Body of pancreas (tissue), 4 donors: ENCODE measurements around the gene KLF7. TPM values are rescaled to one million over a fixed set of nuclear protein-coding genes. Genes with fewer than 3 reads are reported as not detected.

ENCODE experiments used
- ATAC-seq: fragments of 150-250 bp; one replicate; pipeline ENCODE4 v1.9.1; 2016
- DNase-seq, 4 donors: peaks; one replicate each; pipeline ENCODE4 v3.0.0-alpha.2; 2019
- H3K27ac ChIP-seq, 4 donors: fragments of 200-600 bp; sonication (generic); 1 replicate in 3 of 4; 2 replicates in 1 of 4; pipeline versions ENCODE4 v1.5.1 to v1.6.1; 2016 to 2019; ENCODE audit warnings: mild to moderate bottlenecking in 1 of 4, mixed read lengths in 1 of 4, moderate library complexity in 1 of 4
- H3K27me3 ChIP-seq, 2 donors: fragments of 200-600 bp; sonication (generic); one replicate each; pipeline ENCODE4 v1.6.0; 2016; ENCODE audit warnings: mild to moderate bottlenecking in 1 of 2
- H3K36me3 ChIP-seq, 2 donors: fragments of 200-600 bp; sonication (generic); replicated peaks in 1 of 2; 2 replicates each; pipeline ENCODE4 v1.5.1; 2016; ENCODE audit warnings: low read depth in 2 of 2; ENCODE audit not compliant: insufficient read depth in 1 of 2
- H3K4me1 ChIP-seq: fragments of 200-600 bp; sonication (generic); one replicate; pipeline ENCODE4 v1.6.0; 2016
- H3K4me3 ChIP-seq, 2 donors: fragments of 200-600 bp; sonication (generic); 1 replicate in 1 of 2; 2 replicates in 1 of 2; pipeline ENCODE4 v1.5.1; 2016 to 2019
- H3K9me3 ChIP-seq, 3 donors: fragments of 200-600 bp; sonication (generic); 1 replicate in 2 of 3; 2 replicates in 1 of 3; pipeline ENCODE4 v1.5.1; 2016
- POLR2A ChIP-seq, 3 donors: fragments of 450-650 bp; IDR thresholded peaks; one replicate each; pipeline ENCODE4 v1.6.1; 2016; ENCODE audit warnings: antibody characterized with exemption in 3 of 3, mild to moderate bottlenecking in 2 of 3
- WGBS, 2 donors: methylation state at CpG; one replicate each; pipeline ENCODE4 v1.1.5; 2017; 5-methylcytosine and 5-hydroxymethylcytosine counted together
- intact Hi-C: fragments of 100-400 bp; cut with DNase I; formaldehyde crosslinking; loops from one replicate; pipeline ENCODE4 v1.15.1; 2023
- total RNA-seq, 2 donors: library from RNA; depleted of rRNA; stranded (reverse); fragments of >200 nt; gene quantifications; one replicate each; pipeline ENCODE4 v1.1.0, GENCODE V29; 2016
- TF ChIP-seq, protein P1 (sequence below), 7 experiments: fragments of 450-650 bp in 4 of 7; fragments of 200-600 bp in 3 of 7; sonication (generic) in 3 of 7; IDR thresholded peaks; one replicate each; pipeline ENCODE4 v1.5.1; 2016 to 2019; ENCODE audit warnings: antibody characterized with exemption in 7 of 7

Gene KLF7
- total RNA-seq, 2 donors from 2014 or later, result 4.6 to 9.3 TPM

DNA sequence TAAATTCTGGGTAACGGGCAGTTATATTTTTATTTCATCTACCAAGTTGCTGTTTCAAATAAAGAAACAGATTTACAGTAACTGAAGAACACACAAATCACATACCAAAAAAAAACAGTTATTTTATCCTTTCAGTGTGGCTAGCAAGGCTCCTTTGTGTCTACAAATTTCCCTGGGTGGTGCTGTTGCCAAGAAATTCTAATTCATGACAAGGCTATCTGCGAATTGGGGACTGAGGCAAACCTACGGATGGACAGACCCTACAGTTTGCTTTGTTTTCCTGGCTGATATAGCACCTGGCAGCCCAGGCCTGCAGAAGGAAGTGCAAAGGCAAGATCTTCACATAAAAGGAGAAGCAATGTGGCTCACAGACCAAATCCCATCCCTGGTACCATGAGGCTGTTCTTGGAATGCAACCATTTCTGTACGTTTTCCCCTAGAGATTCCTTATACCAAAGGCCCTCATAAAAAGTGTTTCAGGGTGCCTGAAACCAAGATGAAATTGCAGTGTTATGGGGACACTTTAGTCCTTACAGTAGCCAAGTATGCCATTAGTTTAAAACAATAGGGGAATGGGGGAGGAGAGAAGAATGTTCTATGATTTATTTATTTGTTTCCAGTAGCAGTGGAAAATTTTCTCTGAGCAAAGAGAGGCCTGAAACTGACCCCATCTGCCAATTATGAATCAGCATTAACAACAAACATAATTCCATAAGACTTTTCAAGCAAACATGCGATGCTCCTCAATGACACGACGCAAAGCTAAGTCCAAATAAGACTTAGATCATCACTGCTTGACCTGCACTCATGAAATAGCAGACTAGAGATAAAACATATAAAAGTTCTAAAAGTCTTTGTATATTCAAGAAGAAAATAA lies 4.3 kb downstream of the KLF7 start:
- ATAC-seq, result no peak
- Histone ChIP-seq H3K27me3 (no peaks in the 10 kb centered on the region), H3K4me1 (peaks cover 24% of the 10 kb centered on the region), H3K4me3 (no peak overlapping the region), H3K9me3 (no peaks in the 10 kb centered on the region), H3K27ac (peak overlapping the region in 1 of 4 donors; percentile 99), H3K36me3 (no peaks in the 10 kb centered on the region)
- WGBS, 2 donors, result 73 to 74% methylated on average over 7 of the region's 7 CpGs
- intact Hi-C loops, result no loop called here
- no peak for DNase-seq
- TF ChIP-seq, protein P1, sequence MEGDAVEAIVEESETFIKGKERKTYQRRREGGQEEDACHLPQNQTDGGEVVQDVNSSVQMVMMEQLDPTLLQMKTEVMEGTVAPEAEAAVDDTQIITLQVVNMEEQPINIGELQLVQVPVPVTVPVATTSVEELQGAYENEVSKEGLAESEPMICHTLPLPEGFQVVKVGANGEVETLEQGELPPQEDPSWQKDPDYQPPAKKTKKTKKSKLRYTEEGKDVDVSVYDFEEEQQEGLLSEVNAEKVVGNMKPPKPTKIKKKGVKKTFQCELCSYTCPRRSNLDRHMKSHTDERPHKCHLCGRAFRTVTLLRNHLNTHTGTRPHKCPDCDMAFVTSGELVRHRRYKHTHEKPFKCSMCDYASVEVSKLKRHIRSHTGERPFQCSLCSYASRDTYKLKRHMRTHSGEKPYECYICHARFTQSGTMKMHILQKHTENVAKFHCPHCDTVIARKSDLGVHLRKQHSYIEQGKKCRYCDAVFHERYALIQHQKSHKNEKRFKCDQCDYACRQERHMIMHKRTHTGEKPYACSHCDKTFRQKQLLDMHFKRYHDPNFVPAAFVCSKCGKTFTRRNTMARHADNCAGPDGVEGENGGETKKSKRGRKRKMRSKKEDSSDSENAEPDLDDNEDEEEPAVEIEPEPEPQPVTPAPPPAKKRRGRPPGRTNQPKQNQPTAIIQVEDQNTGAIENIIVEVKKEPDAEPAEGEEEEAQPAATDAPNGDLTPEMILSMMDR (IDR thresholded peaks at IDR 0.05), result no peak
- TF ChIP-seq POLR2A (IDR thresholded peaks at IDR 0.05), result no peak

- no peak overlapping the region for H3K4me3 ChIP-seq
Measured at GRCh38 chr2:207160115-207160514, 5.6 kb downstream of the KLF7 start.

GRCh38 chr2:207159002-207159401 lies 6.7 kb downstream of the KLF7 start:
- no peak for DNase-seq
- ATAC-seq, result no peak
- Histone ChIP-seq H3K27ac (no peak overlapping the region), H3K9me3 (no peaks in the 10 kb centered on the region), H3K27me3 (no peaks in the 10 kb centered on the region), H3K4me1 (peaks cover 17% of the 10 kb centered on the region), H3K4me3 (no peak overlapping the region), H3K36me3 (no peaks in the 10 kb centered on the region)
- TF ChIP-seq, protein P1 (IDR thresholded peaks at IDR 0.05), result no peak
- TF ChIP-seq POLR2A (IDR thresholded peaks at IDR 0.05), result no peak
- 81 to 86% methylated on average over 4 of the region's 4 CpGs for WGBS, 2 donors
- intact Hi-C loops, result no loop called here

More at GRCh38 chr2:207160115-207160514, 5.6 kb downstream of the KLF7 start:
- Histone ChIP-seq H3K36me3 (no peaks in the 10 kb centered on the region), H3K9me3 (no peaks in the 10 kb centered on the region), H3K27ac (no peak overlapping the region), H3K4me1 (peaks cover 24% of the 10 kb centered on the region), H3K27me3 (no peaks in the 10 kb centered on the region)
- TF ChIP-seq, protein P1 (IDR thresholded peaks at IDR 0.05), result no peak
- no peak for TF ChIP-seq POLR2A (IDR thresholded peaks at IDR 0.05)
- ATAC-seq (no peak), DNase-seq (no peak)
- WGBS, 2 donors, result 44 to 64% methylated on average over 7 of the region's 7 CpGs
- intact Hi-C loops, result no loop called here

GRCh38 chr2:207157731-207158130 lies 8.0 kb downstream of the KLF7 start:
- Histone ChIP-seq H3K27ac (no peak overlapping the region), H3K27me3 (no peaks in the 10 kb centered on the region), H3K36me3 (no peaks in the 10 kb centered on the region), H3K4me1 (peaks cover 4% of the 10 kb centered on the region), H3K4me3 (no peak overlapping the region), H3K9me3 (no peaks in the 10 kb centered on the region)
- intact Hi-C loops, result no loop called here
- no peak for ATAC-seq
- DNase-seq, result no peak
- no peak for TF ChIP-seq POLR2A (IDR thresholded peaks at IDR 0.05)
- TF ChIP-seq, protein P1 (IDR thresholded peaks at IDR 0.05), result no peak
- 77 to 88% methylated on average over 3 of the region's 3 CpGs for WGBS, 2 donors

DNA sequence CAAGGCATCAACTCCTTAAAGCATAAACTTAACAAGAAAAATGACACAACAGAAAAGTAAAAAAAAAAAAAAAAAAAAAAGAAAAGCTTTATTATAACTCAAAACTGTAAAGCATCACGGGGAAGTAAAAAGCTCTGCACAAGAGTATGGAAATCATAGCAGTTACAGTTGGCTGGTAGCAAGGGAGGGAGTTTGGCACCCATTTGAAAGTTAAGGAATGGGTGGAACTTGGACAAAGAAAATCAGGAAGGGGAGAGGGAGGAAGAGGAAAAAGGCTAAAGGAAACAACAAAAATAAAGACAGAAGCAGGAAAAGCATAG lies 8.6 kb downstream of the KLF7 start:
- H3K27ac ChIP-seq, result no peak overlapping the region
- DNase-seq (no peak), ATAC-seq (no peak)
- TF ChIP-seq, protein P1 (IDR thresholded peaks at IDR 0.05), result no peak
- TF ChIP-seq POLR2A (IDR thresholded peaks at IDR 0.05), result no peak
- H3K36me3 ChIP-seq, result no peaks in the 10 kb centered on the region
- WGBS, 2 donors, result 76 to 78% methylated on average over 1 of the region's 1 CpG
- intact Hi-C loops, result no loop called here
- H3K4me3 ChIP-seq, result no peak overlapping the region
- H3K4me1 ChIP-seq, result no peaks in the 10 kb centered on the region
- no peaks in the 10 kb centered on the region for H3K27me3 ChIP-seq
- no peaks in the 10 kb centered on the region for H3K9me3 ChIP-seq
